SK-N-SH (cell line): ENCODE data around the gene ZKSCAN5.

ENCODE experiments used
- RFX5 ChIP-seq: IDR thresholded peaks from 2 replicates; pipeline ENCODE4 v1.6.1; 2012; ENCODE audit warnings: mild to moderate bottlenecking, improper control_type of control experiment, low read length
- SMC3 ChIP-seq: IDR thresholded peaks from 2 replicates; pipeline ENCODE4 v1.6.1; 2012; ENCODE audit warnings: low read depth, low read length, improper control_type of control experiment
- TF ChIP-seq, protein P1 (sequence below): fragments of 200-600 bp; sonication (generic); IDR thresholded peaks from 2 replicates; pipeline ENCODE4 v1.6.1; 2017; ENCODE audit warnings: antibody characterized with exemption, mild to moderate bottlenecking, moderate library complexity

DNA sequence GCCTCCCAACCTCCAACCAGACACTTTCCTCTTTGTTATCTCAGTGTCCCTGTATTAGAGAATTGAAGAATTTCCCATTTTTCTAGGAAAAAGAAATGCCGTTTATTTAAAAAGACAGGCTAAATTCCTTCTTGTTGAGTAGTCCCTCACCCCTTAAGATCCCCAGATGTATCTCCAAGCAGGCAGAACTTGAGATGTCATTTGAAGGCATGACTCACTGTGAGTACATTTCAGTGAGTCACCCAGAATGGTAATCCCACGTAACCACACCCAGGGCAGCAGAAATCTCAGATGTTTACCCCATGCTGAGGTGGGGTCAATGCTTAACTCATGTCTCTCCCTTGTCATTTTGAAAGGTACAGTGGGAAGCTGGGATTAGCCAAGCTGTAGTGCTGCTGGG is 58.4 kb downstream of the ZKSCAN5 start:
- TF ChIP-seq SMC3 (no peak), RFX5 (no peak)
- TF ChIP-seq, protein P1, sequence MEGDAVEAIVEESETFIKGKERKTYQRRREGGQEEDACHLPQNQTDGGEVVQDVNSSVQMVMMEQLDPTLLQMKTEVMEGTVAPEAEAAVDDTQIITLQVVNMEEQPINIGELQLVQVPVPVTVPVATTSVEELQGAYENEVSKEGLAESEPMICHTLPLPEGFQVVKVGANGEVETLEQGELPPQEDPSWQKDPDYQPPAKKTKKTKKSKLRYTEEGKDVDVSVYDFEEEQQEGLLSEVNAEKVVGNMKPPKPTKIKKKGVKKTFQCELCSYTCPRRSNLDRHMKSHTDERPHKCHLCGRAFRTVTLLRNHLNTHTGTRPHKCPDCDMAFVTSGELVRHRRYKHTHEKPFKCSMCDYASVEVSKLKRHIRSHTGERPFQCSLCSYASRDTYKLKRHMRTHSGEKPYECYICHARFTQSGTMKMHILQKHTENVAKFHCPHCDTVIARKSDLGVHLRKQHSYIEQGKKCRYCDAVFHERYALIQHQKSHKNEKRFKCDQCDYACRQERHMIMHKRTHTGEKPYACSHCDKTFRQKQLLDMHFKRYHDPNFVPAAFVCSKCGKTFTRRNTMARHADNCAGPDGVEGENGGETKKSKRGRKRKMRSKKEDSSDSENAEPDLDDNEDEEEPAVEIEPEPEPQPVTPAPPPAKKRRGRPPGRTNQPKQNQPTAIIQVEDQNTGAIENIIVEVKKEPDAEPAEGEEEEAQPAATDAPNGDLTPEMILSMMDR: no peak
